Measurements from ENCODE around the gene STIM1.

The STIM1 gene

GRCh38 chr11:3853899-3854659 is 1.4 kb upstream of the STIM1 start:
- H3K9ac ChIP-seq (ENCODE audit: low read length): peak overlapping the region; percentile 72
- peaks cover 16% of the 10 kb centered on the region for H3F3A ChIP-seq (ENCODE audit: insufficient read depth)
- no peaks in the 10 kb centered on the region for H3K9me3 ChIP-seq (ENCODE audit: insufficient read depth, low read length)
- no peak for TF ChIP-seq CTCF (IDR thresholded peaks at IDR 0.05; ENCODE audit: insufficient read depth, low read length, poor library complexity, severe bottlenecking)
- no peak for TF ChIP-seq EZH2phosphoT487 (conservative IDR thresholded peaks at IDR 0.05; ENCODE audit: low read length)
- H3K27me3 ChIP-seq (ENCODE audit: low read length): no peaks in the 10 kb centered on the region
- H3K36me3 ChIP-seq (ENCODE audit: low read length): no peaks in the 10 kb centered on the region
- peak overlapping the region; percentile 93 for H3K27ac ChIP-seq (ENCODE audit: low read depth, low read length)
- peaks cover 25% of the 10 kb centered on the region for H3K79me2 ChIP-seq (ENCODE audit: insufficient read depth, low read length)
- H4K20me1 ChIP-seq (ENCODE audit: low read depth, low read length): no peaks in the 10 kb centered on the region; the same call in 1 of the 2 replicates
- peak overlapping the region; percentile 85 for H2AFZ ChIP-seq (ENCODE audit: low read depth, low read length, severe bottlenecking)
- H3K4me2 ChIP-seq (ENCODE audit: low read depth, low read length, poor library complexity, severe bottlenecking): peak overlapping the region; percentile 76
- no peaks in the 10 kb centered on the region for H3K9me2 ChIP-seq (replicated peaks; ENCODE audit: insufficient read depth, low read length)
- H3K4me3 ChIP-seq (ENCODE audit: insufficient read depth, low read length, poor library complexity, severe bottlenecking): peak overlapping the region; percentile 40

- Histone ChIP-seq H3K4me3 (ENCODE audit: insufficient read depth, low read length, poor library complexity, severe bottlenecking) (peak overlapping the region; percentile 40), H2AFZ (ENCODE audit: low read depth, low read length, severe bottlenecking) (peak overlapping the region; percentile 85), H3K9ac (ENCODE audit: low read length) (peak overlapping the region; percentile 72), H3K9me3 (ENCODE audit: insufficient read depth, low read length) (no peaks in the 10 kb centered on the region), H3K27me3 (ENCODE audit: low read length) (no peaks in the 10 kb centered on the region), H3K79me2 (ENCODE audit: insufficient read depth, low read length) (peaks cover 30% of the 10 kb centered on the region), H3F3A (ENCODE audit: insufficient read depth) (peaks cover 16% of the 10 kb centered on the region), H3K4me2 (ENCODE audit: low read depth, low read length, poor library complexity, severe bottlenecking) (peak overlapping the region; percentile 76), H4K20me1 (ENCODE audit: low read depth, low read length) (no peaks in the 10 kb centered on the region; the same call in 1 of the 2 replicates), H3K36me3 (ENCODE audit: low read length) (no peaks in the 10 kb centered on the region), H3K27ac (ENCODE audit: low read depth, low read length) (peak overlapping the region; percentile 93), H3K9me2 (replicated peaks; ENCODE audit: insufficient read depth, low read length) (no peaks in the 10 kb centered on the region)
- no peak for TF ChIP-seq CTCF (IDR thresholded peaks at IDR 0.05; ENCODE audit: insufficient read depth, low read length, poor library complexity, severe bottlenecking)
- no peak for TF ChIP-seq EZH2phosphoT487 (conservative IDR thresholded peaks at IDR 0.05; ENCODE audit: low read length)
Measured at GRCh38 chr11:3854660-3854976, 846 bp upstream of the STIM1 start.

- Histone ChIP-seq H4K20me1 (ENCODE audit: low read depth, low read length) (no peaks in the 10 kb centered on the region; the same call in 1 of the 2 replicates), H3K9me3 (ENCODE audit: insufficient read depth, low read length) (no peaks in the 10 kb centered on the region), H3K36me3 (ENCODE audit: low read length) (no peaks in the 10 kb centered on the region), H3K27ac (ENCODE audit: low read depth, low read length) (no peak overlapping the region), H3K27me3 (ENCODE audit: low read length) (no peaks in the 10 kb centered on the region), H3K4me2 (ENCODE audit: low read depth, low read length, poor library complexity, severe bottlenecking) (peak overlapping the region; percentile 89), H3F3A (ENCODE audit: insufficient read depth) (peaks cover 13% of the 10 kb centered on the region), H3K9me2 (replicated peaks; ENCODE audit: insufficient read depth, low read length) (no peaks in the 10 kb centered on the region), H3K4me3 (ENCODE audit: insufficient read depth, low read length, poor library complexity, severe bottlenecking) (peak overlapping the region; percentile 73), H3K79me2 (ENCODE audit: insufficient read depth, low read length) (peaks cover 36% of the 10 kb centered on the region), H3K9ac (ENCODE audit: low read length) (peak overlapping the region; percentile 72), H2AFZ (ENCODE audit: low read depth, low read length, severe bottlenecking) (peak overlapping the region; percentile 43)
- TF ChIP-seq CTCF (IDR thresholded peaks at IDR 0.05; ENCODE audit: insufficient read depth, low read length, poor library complexity, severe bottlenecking) (no peak), EZH2phosphoT487 (conservative IDR thresholded peaks at IDR 0.05; ENCODE audit: low read length) (no peak)
Measured at GRCh38 chr11:3855808-3856491, 486 bp downstream of the STIM1 start.

Measured in SU-DHL-6 (cell line).